Endothelial cell of umbilical vein (primary cell): ENCODE measurements around the gene SPRED1. TPM values are rescaled to one million over a fixed set of nuclear protein-coding genes. Genes with fewer than 3 reads are reported as not detected.

Experiments used
- BruUV-seq: library from RNA; stranded (reverse); fragments of 400-500 nt; replicated peaks from 2 replicates; lab custom pipeline; 2021; lab: Mats Ljungman, UMichigan
- CTCF ChIA-PET: fragments of 300-600, 350-600 bp; sonication (Branson Sonifier 250); formaldehyde crosslinking; loops from one replicate; lab custom pipeline; 2021; ENCODE audit warnings: antibody characterized with exemption, inconsistent platforms; lab: Charles Lee
- POLR2A ChIA-PET: fragments of 300-600, 350-600 bp; sonication (Branson Sonifier 250); formaldehyde crosslinking; loops from one replicate; lab custom pipeline; 2021; ENCODE audit warnings: antibody characterized with exemption, inconsistent platforms; lab: Charles Lee
- DNase-seq: peaks from one replicate; pipeline ENCODE4 v3.0.0-alpha.2; 2011; ENCODE audit warnings: low read depth, low spot score
- FAIRE-seq: peaks from 2 replicates; lab custom pipeline; 2011; peaks lifted over from hg19 to GRCh38; lab: Jason Lieb, UNC
- H2AFZ ChIP-seq: 2 replicates; pipeline ENCODE4 v1.6.0; 2012; ENCODE audit warnings: low read depth, low read length, control low read depth, inconsistent platforms
- H3K27ac ChIP-seq: 2 replicates; pipeline ENCODE4 v1.5.1; 2011; ENCODE audit warnings: low read depth, mild to moderate bottlenecking, control low read depth, low read length, moderate library complexity; ENCODE audit not compliant: insufficient read depth
- H3K27me3 ChIP-seq, 2 experiments: 2 replicates each; pipeline versions ENCODE4 v1.6.0 to v1.6.1; 2011; ENCODE audit warnings: low read length in 2 of 2, mixed read lengths in 1 of 2; ENCODE audit not compliant: control insufficient read depth in 2 of 2, insufficient read depth in 2 of 2
- H3K36me3 ChIP-seq, 2 experiments: 2 replicates in 1 of 2; 3 replicates in 1 of 2; pipeline ENCODE4 v1.5.1; 2011; ENCODE audit warnings: low read length in 2 of 2, mild to moderate bottlenecking in 1 of 2, moderate library complexity in 1 of 2; ENCODE audit not compliant: control insufficient read depth in 2 of 2, insufficient read depth in 2 of 2; ENCODE audit errors: extremely low read depth in 1 of 2
- H3K4me1 ChIP-seq: 3 replicates; pipeline ENCODE4 v1.5.1; 2011; ENCODE audit warnings: mild to moderate bottlenecking, low read length; ENCODE audit not compliant: control insufficient read depth, insufficient read depth; ENCODE audit errors: extremely low read depth
- H3K4me2 ChIP-seq: 2 replicates; pipeline ENCODE4 v1.6.1; 2011; ENCODE audit warnings: low read length, control low read depth, mixed read lengths; ENCODE audit not compliant: insufficient read depth
- H3K4me3 ChIP-seq, 3 experiments: fragments of 200-600 bp in 1 of 3; sonication (generic), shearing (Covaris generic) in 1 of 3; replicated peaks in 1 of 3; 2 replicates each; pipeline ENCODE4 v1.5.1; 2011 to 2016; ENCODE audit warnings: control low read depth in 3 of 3, low read length in 3 of 3, mild to moderate bottlenecking in 2 of 3, inconsistent platforms in 1 of 3, low read depth in 1 of 3, moderate library complexity in 1 of 3; ENCODE audit not compliant: insufficient read depth in 1 of 3
- H3K79me2 ChIP-seq: 2 replicates; pipeline ENCODE4 v1.6.0; 2012; ENCODE audit warnings: low read length, inconsistent platforms; ENCODE audit not compliant: control insufficient read depth, insufficient read depth
- H3K9ac ChIP-seq: replicated peaks from 2 replicates; pipeline ENCODE3; 2011; ENCODE audit warnings: low read length, control low read depth; ENCODE audit not compliant: insufficient read depth; ENCODE audit errors: extremely low read depth
- H3K9me1 ChIP-seq: replicated peaks from 3 replicates; pipeline ENCODE4 v1.6.0; 2011; ENCODE audit warnings: mild to moderate bottlenecking, low read length; ENCODE audit not compliant: control insufficient read depth, insufficient read depth; ENCODE audit errors: extremely low read depth
- H3K9me3 ChIP-seq: replicated peaks from 2 replicates; pipeline ENCODE4 v1.5.1; 2012; ENCODE audit warnings: low read length, inconsistent platforms; ENCODE audit not compliant: control insufficient read depth, insufficient read depth
- H4K20me1 ChIP-seq: replicated peaks from 2 replicates; pipeline ENCODE3; 2011; ENCODE audit warnings: mild to moderate bottlenecking, low read length; ENCODE audit not compliant: control insufficient read depth, insufficient read depth; ENCODE audit errors: extremely low read depth
- EZH2 ChIP-seq: IDR thresholded peaks from 2 replicates; pipeline ENCODE4 v1.6.1; 2012; ENCODE audit warnings: borderline replicate concordance, low read depth, mild to moderate bottlenecking, moderate library complexity, low read length, inconsistent platforms; ENCODE audit not compliant: severe bottlenecking
- FOS ChIP-seq: IDR thresholded peaks from 2 replicates; pipeline ENCODE4 v1.6.1; 2011; ENCODE audit warnings: mild to moderate bottlenecking, low read length, moderate library complexity, borderline replicate concordance; ENCODE audit not compliant: insufficient read depth
- GATA2 ChIP-seq: IDR thresholded peaks from 2 replicates; pipeline ENCODE4 v1.7.0; 2011; ENCODE audit warnings: low read depth, mild to moderate bottlenecking, moderate library complexity, mixed read lengths, low read length; ENCODE audit not compliant: insufficient read length, insufficient read depth
- JUN ChIP-seq: IDR thresholded peaks from 2 replicates; pipeline ENCODE4 v1.6.1; 2011; ENCODE audit warnings: borderline replicate concordance, low read depth; ENCODE audit not compliant: insufficient read length, insufficient read depth
- MYC ChIP-seq: IDR thresholded peaks from one replicate; pipeline ENCODE4 v1.6.1; 2011; ENCODE audit warnings: mild to moderate bottlenecking, low read depth, low read length
- POLR2A ChIP-seq: IDR thresholded peaks from 2 replicates; pipeline ENCODE4 v1.6.1; 2012; ENCODE audit warnings: low read depth, mild to moderate bottlenecking, control low read depth, low read length
- POLR2AphosphoS5 ChIP-seq: IDR thresholded peaks from 2 replicates; pipeline ENCODE4 v1.6.1; 2012; ENCODE audit warnings: low read depth, mild to moderate bottlenecking, control low read depth, low read length, moderate library complexity; ENCODE audit not compliant: insufficient read depth
- dilution Hi-C: fragments of 300-500 bp; cut with MboI; formaldehyde crosslinking; loops from one replicate; pipeline ENCODE4 v1.15.0; 2019; ENCODE audit warnings: low sequenced_read_pairs; ENCODE audit not compliant: extremely low pct_ligation_motif_present
- intact Hi-C: fragments of 100-400 bp; cut with micrococcal nuclease; formaldehyde crosslinking; loops from one replicate; pipeline ENCODE4 v1.10.0; 2022
- polyA plus RNA-seq, 4 experiments: library from polyadenylated mRNA; depleted of rRNA in 3 of 4; stranded (reverse) in 3 of 4; unstranded in 1 of 4; fragments of >200 nt; gene quantifications; 2 replicates each; pipeline versions ENCODE4 v1.2.1 to v1.2.3, GENCODE V29; 2011 to 2012; ENCODE audit warnings: missing spikeins in 1 of 4
- total RNA-seq: library from RNA; stranded (reverse); gene quantifications from 2 replicates; pipeline ENCODE4 v1.2.3, GENCODE V29; 2021
- TF ChIP-seq, protein P1 (sequence below): IDR thresholded peaks from 2 replicates; pipeline ENCODE4 v1.6.1; 2011; ENCODE audit not compliant: insufficient read depth, insufficient read length
- TF ChIP-seq, protein P2 (sequence below), 2 donors: IDR thresholded peaks; 1 replicate in 1 of 2; 2 replicates in 1 of 2; pipeline ENCODE4 v1.5.1; 2011; ENCODE audit warnings: low read length in 2 of 2, mild to moderate bottlenecking in 2 of 2, moderate library complexity in 2 of 2, control low read depth in 1 of 2, inconsistent platforms in 1 of 2, low read depth in 1 of 2; ENCODE audit not compliant: insufficient read depth in 1 of 2; ENCODE audit errors: extremely low read depth in 1 of 2

The SPRED1 gene
- total and polyA plus RNA-seq, 2 donors (not counting 3 experiments of a cell fraction or from before 2014, with no cell fraction given) = 1.3 to 10.7 TPM

DNA sequence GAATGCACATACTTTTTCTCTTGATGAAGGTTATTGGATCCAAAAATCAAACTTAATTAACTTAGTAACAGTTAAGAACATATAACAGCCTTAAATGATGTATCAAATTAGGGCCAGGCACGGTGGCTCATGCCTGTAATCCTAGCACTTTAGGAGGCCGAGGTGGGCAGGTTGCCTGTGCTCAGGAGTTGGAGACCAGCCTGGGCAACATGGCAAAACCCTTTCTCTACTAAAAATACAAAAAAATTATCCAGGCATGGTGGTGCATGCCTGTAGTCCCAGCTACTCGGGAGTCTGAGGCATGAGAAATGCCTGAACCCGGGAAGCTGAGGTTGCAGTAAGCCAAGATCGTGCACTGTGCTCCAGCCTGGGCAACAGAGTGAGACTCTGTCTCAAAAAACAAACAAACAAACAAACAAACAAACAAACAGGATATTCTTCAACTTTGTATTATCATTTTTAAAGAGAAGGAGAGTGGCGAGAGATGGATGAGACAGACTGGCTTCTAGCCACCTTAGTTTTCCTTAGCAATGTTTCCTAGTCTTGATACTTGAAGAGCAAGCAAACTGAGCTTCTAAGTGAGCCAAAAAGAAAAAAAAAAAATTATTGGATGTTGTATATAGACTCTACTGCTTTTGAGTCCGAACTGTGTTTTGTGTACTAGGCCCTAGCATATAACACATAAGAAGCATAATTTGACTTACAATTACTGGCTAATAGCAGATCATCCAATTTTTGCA, 13.8 kb downstream of the SPRED1 start:
- Histone ChIP-seq H4K20me1 (peaks cover 2% of the 10 kb centered on the region), H3K9me1 (no peaks in the 10 kb centered on the region), H2AFZ (no peak overlapping the region), H3K4me1 (no peaks in the 10 kb centered on the region), H3K36me3 (no peaks in the 10 kb centered on the region), H3K4me2 (no peak overlapping the region), H3K79me2 (peaks cover 96% of the 10 kb centered on the region), H3K9me3 (no peaks in the 10 kb centered on the region), H3K27me3 (no peaks in the 10 kb centered on the region), H3K9ac (no peak overlapping the region), H3K27ac (no peak overlapping the region), H3K4me3 (no peak overlapping the region)
- BruUV-seq = no TSS peak
- DNase-seq (no peak), FAIRE-seq (no peak)
- dilution Hi-C loops = no loop called here
- ChIA-PET CTCF (interaction anchor here (0.8 to 2.0 kb wide), 7 partner anchors 9 to 270 kb away, joined by 3 to 6 read pairs (median 4); no protein-coding TSS in a partner anchor), POLR2A (no interaction called here)
- intact Hi-C loops = no loop called here
- no peak for TF ChIP-seq POLR2A
- TF ChIP-seq, protein P1, sequence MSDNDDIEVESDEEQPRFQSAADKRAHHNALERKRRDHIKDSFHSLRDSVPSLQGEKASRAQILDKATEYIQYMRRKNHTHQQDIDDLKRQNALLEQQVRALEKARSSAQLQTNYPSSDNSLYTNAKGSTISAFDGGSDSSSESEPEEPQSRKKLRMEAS = no peak
- TF ChIP-seq POLR2AphosphoS5 = no peak
- TF ChIP-seq MYC = no peak
- TF ChIP-seq FOS = no peak
- TF ChIP-seq JUN = no peak
- TF ChIP-seq GATA2 = no peak
- TF ChIP-seq, protein P2, sequence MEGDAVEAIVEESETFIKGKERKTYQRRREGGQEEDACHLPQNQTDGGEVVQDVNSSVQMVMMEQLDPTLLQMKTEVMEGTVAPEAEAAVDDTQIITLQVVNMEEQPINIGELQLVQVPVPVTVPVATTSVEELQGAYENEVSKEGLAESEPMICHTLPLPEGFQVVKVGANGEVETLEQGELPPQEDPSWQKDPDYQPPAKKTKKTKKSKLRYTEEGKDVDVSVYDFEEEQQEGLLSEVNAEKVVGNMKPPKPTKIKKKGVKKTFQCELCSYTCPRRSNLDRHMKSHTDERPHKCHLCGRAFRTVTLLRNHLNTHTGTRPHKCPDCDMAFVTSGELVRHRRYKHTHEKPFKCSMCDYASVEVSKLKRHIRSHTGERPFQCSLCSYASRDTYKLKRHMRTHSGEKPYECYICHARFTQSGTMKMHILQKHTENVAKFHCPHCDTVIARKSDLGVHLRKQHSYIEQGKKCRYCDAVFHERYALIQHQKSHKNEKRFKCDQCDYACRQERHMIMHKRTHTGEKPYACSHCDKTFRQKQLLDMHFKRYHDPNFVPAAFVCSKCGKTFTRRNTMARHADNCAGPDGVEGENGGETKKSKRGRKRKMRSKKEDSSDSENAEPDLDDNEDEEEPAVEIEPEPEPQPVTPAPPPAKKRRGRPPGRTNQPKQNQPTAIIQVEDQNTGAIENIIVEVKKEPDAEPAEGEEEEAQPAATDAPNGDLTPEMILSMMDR (IDR thresholded peaks at IDR 0.05; ENCODE audit: extremely low read depth in 1 of 2, insufficient read depth in 1 of 2, low read depth in 1 of 2, low read length in 2 of 2) = no peak
- TF ChIP-seq EZH2 = no peak
